Psoas muscle (tissue), 8 donors: ENCODE measurements around the gene OSCP1. TPM values are rescaled to one million over a fixed set of nuclear protein-coding genes. Genes with fewer than 3 reads are reported as not detected.

Experiments used
- ATAC-seq, 4 donors: fragments of 200-7000 bp; cut with Tn5 transposase; one replicate each; pipeline ENCODE4 v1.9.1; 2020; ENCODE audit warnings: moderate library complexity in 3 of 4, mild to moderate bottlenecking in 2 of 4
- DNase-seq, 2 donors: peaks; one replicate each; pipeline ENCODE4 v3.0.0-alpha.2; 2020
- H3K27ac ChIP-seq: fragments of 200-600 bp; one replicate; pipeline ENCODE4 v1.8.0; 2022
- H3K27me3 ChIP-seq, 3 donors: fragments of 200-600 bp in 1 of 3; one replicate each; pipeline versions ENCODE4 v1.6.1 to v1.8.0; 2013 to 2022; ENCODE audit warnings: low read length in 2 of 3, mild to moderate bottlenecking in 2 of 3, moderate library complexity in 1 of 3; ENCODE audit not compliant: insufficient read depth in 3 of 3
- H3K36me3 ChIP-seq, 2 donors: fragments of 200-600 bp in 1 of 2; one replicate each; pipeline versions ENCODE4 v1.6.1 to v1.8.0; 2013 to 2022; ENCODE audit warnings: low read depth in 1 of 2, mild to moderate bottlenecking in 1 of 2, moderate library complexity in 1 of 2; ENCODE audit not compliant: insufficient read depth in 1 of 2
- H3K4me1 ChIP-seq: fragments of 200-600 bp; one replicate; pipeline ENCODE4 v1.8.0; 2022
- H3K4me3 ChIP-seq: fragments of 200-600 bp; one replicate; pipeline ENCODE4 v1.8.0; 2022; ENCODE audit warnings: mild to moderate bottlenecking
- H3K9me3 ChIP-seq: fragments of 200-600 bp; one replicate; pipeline ENCODE4 v1.8.0; 2022
- CTCF ChIP-seq: fragments of 200-600 bp; IDR thresholded peaks from one replicate; pipeline ENCODE4 v1.8.0; 2022; ENCODE audit warnings: antibody characterized with exemption
- WGBS, 3 donors: extraction: QIAGEN DNeasy Blood & Tissue Kit; methylation state at CpG; one replicate each; pipeline versions ENCODE4 v1.1.6 to v1.1.7; 2013; 5-methylcytosine and 5-hydroxymethylcytosine counted together
- intact Hi-C, 2 donors: fragments of 100-400 bp; cut with DNase I; formaldehyde crosslinking; loops; one replicate each; pipeline versions ENCODE4 v1.11.0 to v1.14.2; 2022
- polyA plus RNA-seq, 3 donors: library from polyadenylated mRNA; stranded (reverse); fragments of 200-250 nt; gene quantifications; one replicate each; pipeline ENCODE4 v1.2.3, GENCODE V29; 2013
- total RNA-seq, 4 donors: library from RNA; stranded (reverse); fragmentation: NEBNext Ultra II Directional in 2 of 4; extraction: Animal tissue kit (Norgen Biotek cat#: 25700) in 2 of 4; gene quantifications; one replicate each; pipeline versions ENCODE4 v1.2.1 to v1.2.4, GENCODE V29; 2021 to 2023
- donor health status: healthy with polysubstance abuse.
- donor health status: DM: no; HTN: no; CAD: no; lungs with moderate emphysema.
- donor health status: Bipolar disorder and iron deficiency.
- donor health status: healthy.
- donor health status: DM: yes; HTN: yes; CAD: no.
- donor health status: DM: no; HTN: no; CAD: no.
- donor health status: DM: no; HTN: no; CAD: no.
- donor health status: DM: yes; HTN: yes; CAD: no.

Gene OSCP1
- total and polyA plus RNA-seq, 7 donors, result 2.5 to 5.5 (median 4.2) TPM

- peaks cover 5 to 16% of the 10 kb centered on the region in 2 donors for H3K36me3 ChIP-seq
- intact Hi-C loops, result loop anchor here in 1 of 2 donors (10.0 kb wide), 1 partner anchor 233 kb away; the partner anchor contains the start of gene MAP7D1
- DNase-seq (peak in 1 of 2 donors; percentile 41), ATAC-seq (peak in 3 of 4 donors; percentile 17 to 36 (median 23))
- peaks cover 73% of the 10 kb centered on the region for H3K4me1 ChIP-seq
- peak overlapping the region; percentile 92 for H3K27ac ChIP-seq
- H3K4me3 ChIP-seq, result peak overlapping the region; percentile 94
- H3K27me3 ChIP-seq, result no peaks in the 10 kb centered on the region
- WGBS, 3 donors, result 23 to 35% (median 32%) methylated on average over 10 of the region's 10 CpGs
- TF ChIP-seq CTCF, result no peak
- H3K9me3 ChIP-seq, result no peaks in the 10 kb centered on the region
Observed at GRCh38 chr1:36387141-36387949, 62.9 kb downstream of the OSCP1 start.

GRCh38 chr1:36386265-36387140 is 63.7 kb downstream of the OSCP1 start:
- H3K36me3 ChIP-seq, result peaks cover 5 to 9% of the 10 kb centered on the region in 2 donors
- H3K4me3 ChIP-seq, result peak overlapping the region; percentile 94
- no peak for TF ChIP-seq CTCF
- H3K27me3 ChIP-seq, result no peaks in the 10 kb centered on the region
- peak overlapping the region; percentile 92 for H3K27ac ChIP-seq
- no peaks in the 10 kb centered on the region for H3K9me3 ChIP-seq
- WGBS, 3 donors, result 1% methylated on average over 14 of the region's 14 CpGs
- peak; percentile 81 to 87 (median 84) for ATAC-seq
- intact Hi-C loops, result loop anchor here in 1 of 2 donors (10.0 kb wide), 1 partner anchor 232 kb away; the partner anchor contains the start of gene MAP7D1
- peak; percentile 94 to 97 for DNase-seq
- peaks cover 74% of the 10 kb centered on the region for H3K4me1 ChIP-seq

GRCh38 chr1:36385410-36386264 is 64.6 kb downstream of the OSCP1 start, which contains the start of gene STK40:
Gene STK40 (minus strand): TSS chr1:36385924. CDS start chr1:36361332, 24,592 bp downstream.
- ATAC-seq (peak; percentile 74 to 82 (median 78)), DNase-seq (peak; percentile 98 to 99)
- H3K4me3 ChIP-seq, result peak within 1 kb of the TSS; percentile 94
- 0 to 1% (median 1%) methylated on average over 55 to 82 of the region's 82 CpGs for WGBS, 3 donors
- TF ChIP-seq CTCF, result no peak
- no peaks in the 10 kb centered on the region for H3K9me3 ChIP-seq
- peak within 1 kb of the TSS; percentile 92 for H3K27ac ChIP-seq
- peaks cover 0 to under 1% of the 10 kb centered on the region in 2 donors for H3K36me3 ChIP-seq
- H3K4me1 ChIP-seq, result peaks cover 77% of the 10 kb centered on the region
- H3K27me3 ChIP-seq, result no peaks in the 10 kb centered on the region
- intact Hi-C loops, result loop anchor here in 1 of 2 donors (10.0 kb wide), 1 partner anchor 231 kb away; the partner anchor contains the start of gene MAP7D1
